Ishikawa (cell line): ENCODE data around the gene SERPINB10.

Experiments used
- CEBPB ChIP-seq: IDR thresholded peaks from 2 replicates; pipeline ENCODE4 v1.6.1; 2012
- CREB1 ChIP-seq: IDR thresholded peaks from 2 replicates; pipeline ENCODE4 v1.6.1; 2012; ENCODE audit warnings: low read depth
- EGR1 ChIP-seq: IDR thresholded peaks from 2 replicates; pipeline ENCODE4 v1.6.1; 2012
- EP300 ChIP-seq: IDR thresholded peaks from 2 replicates; pipeline ENCODE4 v1.6.1; 2012; ENCODE audit warnings: borderline replicate concordance
- FOXM1 ChIP-seq: IDR thresholded peaks from 2 replicates; pipeline ENCODE4 v1.6.1; 2012; ENCODE audit warnings: low read depth, borderline replicate concordance
- MAX ChIP-seq: IDR thresholded peaks from 2 replicates; pipeline ENCODE4 v1.6.1; 2012
- NFIC ChIP-seq: IDR thresholded peaks from 2 replicates; pipeline ENCODE4 v1.6.1; 2012
- RAD21 ChIP-seq: IDR thresholded peaks from 2 replicates; pipeline ENCODE4 v1.6.1; 2012; ENCODE audit warnings: low read depth
- REST ChIP-seq: IDR thresholded peaks from 2 replicates; pipeline ENCODE4 v1.6.1; 2012; ENCODE audit warnings: low read depth, mild to moderate bottlenecking
- TAF1 ChIP-seq: IDR thresholded peaks from 2 replicates; pipeline ENCODE4 v1.6.1; 2012; ENCODE audit warnings: low read depth, mild to moderate bottlenecking
- TCF12 ChIP-seq: IDR thresholded peaks from 2 replicates; pipeline ENCODE4 v1.6.1; 2012; ENCODE audit warnings: low read depth
- TEAD4 ChIP-seq: IDR thresholded peaks from 2 replicates; pipeline ENCODE4 v1.6.1; 2012
- USF1 ChIP-seq: IDR thresholded peaks from 2 replicates; pipeline ENCODE4 v1.6.1; 2012
- YY1 ChIP-seq: IDR thresholded peaks from 2 replicates; pipeline ENCODE4 v1.6.1; 2012; ENCODE audit warnings: low read depth
- ZBTB7A ChIP-seq: IDR thresholded peaks from 2 replicates; pipeline ENCODE4 v1.6.1; 2012; ENCODE audit warnings: low read depth

Gene SERPINB10

GRCh38 chr18:63975628-63976027 lies 67.9 kb downstream of the SERPINB10 start:
- no peak for TF ChIP-seq MAX
- TF ChIP-seq REST, result no peak
- TF ChIP-seq ZBTB7A, result no peak
- TF ChIP-seq CEBPB, result no peak
- no peak for TF ChIP-seq RAD21
- no peak for TF ChIP-seq YY1
- TF ChIP-seq USF1, result no peak
- no peak for TF ChIP-seq EGR1
- no peak for TF ChIP-seq TAF1
- no peak for TF ChIP-seq TEAD4
- no peak for TF ChIP-seq CREB1
- no peak for TF ChIP-seq NFIC
- TF ChIP-seq TCF12, result no peak
- TF ChIP-seq FOXM1, result no peak
- no peak for TF ChIP-seq EP300

- TF ChIP-seq TAF1, result no peak
- TF ChIP-seq FOXM1, result no peak
- TF ChIP-seq TEAD4, result no peak
- TF ChIP-seq REST, result no peak
- no peak for TF ChIP-seq CEBPB
- no peak for TF ChIP-seq MAX
- TF ChIP-seq EP300, result no peak
Measured at GRCh38 chr18:63977040-63977439, 69.3 kb downstream of the SERPINB10 start.

- TF ChIP-seq RAD21 (peak; percentile 72), EGR1 (no peak), TEAD4 (peak; percentile 77)
Measured at GRCh38 chr18:63979409-63979920, 71.7 kb downstream of the SERPINB10 start.

GRCh38 chr18:63980027-63980426 lies 72.3 kb downstream of the SERPINB10 start:
- no peak for TF ChIP-seq TEAD4
- no peak for TF ChIP-seq MAX
- no peak for TF ChIP-seq REST
- no peak for TF ChIP-seq NFIC
- no peak for TF ChIP-seq FOXM1
- TF ChIP-seq TCF12, result no peak
- TF ChIP-seq EGR1, result no peak
- TF ChIP-seq USF1, result no peak
- TF ChIP-seq YY1, result no peak
- TF ChIP-seq ZBTB7A, result no peak
- no peak for TF ChIP-seq CREB1
- no peak for TF ChIP-seq RAD21
- no peak for TF ChIP-seq TAF1
- TF ChIP-seq EP300, result no peak
- TF ChIP-seq CEBPB, result no peak
